AML-193 (cell line): Measurements from ENCODE around the gene ACADM.
"Not testable (repeated sequence)": the region's sequence is repeated elsewhere in the genome, so short reads cannot be mapped to it uniquely, and the experiment has no call there.

Source experiments
- DNase-seq, 2 experiments: peaks; one replicate each; lab custom pipeline; 2025; lab: John Stamatoyannopoulos, UW

Gene ACADM

GRCh38 chr1:75794382-75794781 is 69.9 kb downstream of the ACADM start:
- no peak for DNase-seq

DNA sequence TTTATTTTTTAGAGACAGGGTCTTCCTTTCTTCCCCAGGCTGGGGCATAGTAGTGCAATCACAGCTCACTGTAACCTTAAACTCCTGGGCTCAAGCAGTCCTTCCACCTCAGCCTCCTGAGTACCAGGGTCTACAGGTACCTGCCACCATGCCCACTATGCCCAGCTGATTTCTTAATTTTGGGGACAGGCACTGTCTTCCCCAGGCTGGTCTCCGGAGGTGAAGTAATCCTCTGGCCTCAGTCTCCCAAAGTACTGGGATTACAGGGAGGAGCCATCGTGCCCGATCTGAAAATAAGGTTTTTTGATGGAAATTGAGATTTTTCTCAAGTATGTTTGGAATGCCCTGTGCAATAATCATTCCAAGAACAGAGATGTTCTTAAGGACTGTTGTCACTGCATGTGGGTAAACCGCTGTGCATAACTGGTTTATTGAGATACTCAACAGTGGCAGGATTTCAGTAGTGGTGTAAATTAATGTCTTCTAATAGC is 71.2 kb downstream of the ACADM start:
- no peak for DNase-seq

DNA sequence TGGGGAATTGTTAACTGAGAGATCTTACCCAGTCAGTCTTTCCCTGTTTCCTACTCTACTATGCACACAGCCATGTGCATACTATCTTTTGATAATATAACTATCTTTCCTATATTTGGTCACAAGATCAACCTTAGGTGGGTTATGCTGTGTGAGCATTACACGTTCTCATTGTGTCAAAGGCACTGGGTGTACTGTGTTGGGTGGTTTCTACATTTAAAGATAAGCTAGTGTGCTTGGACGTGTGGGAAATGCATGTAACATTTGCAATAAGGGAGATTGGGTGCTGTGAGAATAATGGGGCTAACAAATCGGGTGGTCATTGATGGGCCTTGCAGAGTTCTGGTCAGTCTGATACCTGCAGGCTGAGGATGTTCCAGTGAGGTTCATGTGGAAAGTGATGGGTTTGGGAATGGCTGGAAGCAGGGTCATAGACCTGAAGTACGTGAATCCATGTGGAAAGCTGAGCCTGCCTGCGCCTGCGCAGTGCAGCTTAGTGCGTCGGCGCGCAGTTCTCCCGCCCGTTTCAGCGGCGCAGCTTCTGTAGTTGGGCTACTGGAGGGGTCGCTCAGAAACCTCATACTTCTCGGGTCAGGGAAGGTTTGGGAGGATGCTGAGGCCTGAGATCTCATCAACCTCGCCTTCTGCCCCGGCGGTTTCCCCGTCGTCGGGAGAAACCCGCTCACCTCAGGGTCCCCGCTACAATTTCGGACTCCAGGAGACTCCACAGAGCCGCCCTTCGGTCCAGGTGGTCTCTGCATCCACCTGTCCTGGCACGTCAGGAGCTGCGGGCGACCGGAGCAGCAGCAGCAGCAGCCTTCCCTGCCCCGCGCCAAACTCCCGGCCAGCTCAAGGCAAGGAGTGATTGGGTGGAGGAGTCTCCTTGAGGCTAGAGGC is 72.1 kb downstream of the ACADM start, which contains the start of gene MSH4:
MSH4 (plus strand) TSS at position 507 of the 897 bp plus-strand sequence; CDS start at position 611, 104 bp downstream.
- no peak for DNase-seq

GRCh38 chr1:75797273-75797588 is 72.7 kb downstream of the ACADM start:
- no peak for DNase-seq

GRCh38 chr1:75797606-75798216 is 73.2 kb downstream of the ACADM start:
- DNase-seq = no peak

GRCh38 chr1:75801480-75801879 is 77.0 kb downstream of the ACADM start:
- not testable (repeated sequence) for DNase-seq

DNA sequence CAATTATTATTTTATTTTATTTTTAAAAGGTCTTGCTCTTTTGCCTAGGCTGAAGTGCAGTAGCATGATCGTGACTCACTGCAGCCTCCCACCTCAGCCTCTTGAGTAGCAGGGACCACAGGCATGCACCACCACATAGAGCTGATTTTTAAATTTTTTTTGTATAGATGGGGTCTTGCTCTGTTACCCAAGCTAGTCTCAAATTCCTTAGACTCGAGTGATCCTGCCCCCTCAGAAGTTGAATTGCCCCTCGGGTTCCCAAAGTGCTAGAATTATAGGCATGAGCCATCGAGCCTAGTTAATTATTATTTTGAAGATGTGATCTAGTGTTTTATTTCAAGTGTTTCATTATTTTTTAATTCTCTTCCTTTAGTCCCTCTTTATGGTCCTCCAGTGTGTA is 84.4 kb downstream of the ACADM start:
- no peak for DNase-seq

DNA sequence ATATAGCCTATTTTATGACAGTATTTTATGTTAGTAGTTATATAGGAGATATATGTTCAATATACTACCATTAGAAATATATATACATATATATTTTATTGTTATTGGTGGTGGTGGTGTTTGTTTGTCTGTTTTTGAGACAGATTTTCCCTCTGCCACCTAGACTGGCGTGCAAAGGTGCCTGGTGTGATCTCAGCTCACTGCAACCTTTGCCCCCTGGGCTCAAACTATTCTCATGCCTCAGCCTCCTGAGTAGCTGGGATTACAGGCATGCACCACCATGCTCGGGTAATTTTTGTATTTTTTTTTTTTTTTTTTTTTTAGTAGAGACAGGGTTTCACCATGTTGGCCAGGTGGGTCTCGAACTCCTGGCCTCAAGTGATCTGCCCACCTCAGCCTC is 85.6 kb downstream of the ACADM start:
- not testable (repeated sequence) for DNase-seq

DNA sequence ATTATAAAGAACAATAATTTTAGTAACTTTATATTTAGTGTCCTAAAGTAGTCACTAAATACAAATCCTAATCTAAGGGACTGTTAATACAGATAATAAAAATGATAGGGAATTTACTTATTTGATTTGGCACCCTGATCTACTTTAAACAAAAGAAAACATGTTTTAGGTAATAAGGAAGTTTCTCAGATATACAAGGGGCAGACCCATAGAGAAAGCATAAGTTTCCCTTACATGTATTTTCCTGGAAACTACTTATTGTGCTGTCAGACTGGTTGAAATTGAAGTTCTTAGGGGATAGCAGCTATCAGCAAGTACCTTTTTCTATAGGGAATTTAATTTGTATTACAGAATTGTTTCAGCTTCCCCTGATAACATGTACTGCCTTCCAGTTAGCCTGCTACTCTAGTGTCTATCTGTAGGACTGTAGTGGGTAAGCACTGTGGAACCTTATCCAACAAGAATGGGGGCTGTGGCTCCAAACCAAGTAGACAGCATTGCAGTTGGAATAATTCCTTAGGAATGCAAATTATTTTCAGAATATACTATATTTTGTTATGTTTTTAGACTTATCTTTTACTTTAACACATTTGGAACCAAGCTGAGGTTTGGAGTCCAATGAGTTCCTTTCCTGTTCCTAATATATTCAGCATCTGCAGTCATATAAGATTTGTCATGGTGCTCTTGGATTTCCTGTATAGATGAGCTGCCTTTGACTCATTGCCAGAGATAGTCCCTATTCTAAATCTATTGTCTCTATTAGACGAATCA is 86.9 kb downstream of the ACADM start:
- no peak for DNase-seq

DNA sequence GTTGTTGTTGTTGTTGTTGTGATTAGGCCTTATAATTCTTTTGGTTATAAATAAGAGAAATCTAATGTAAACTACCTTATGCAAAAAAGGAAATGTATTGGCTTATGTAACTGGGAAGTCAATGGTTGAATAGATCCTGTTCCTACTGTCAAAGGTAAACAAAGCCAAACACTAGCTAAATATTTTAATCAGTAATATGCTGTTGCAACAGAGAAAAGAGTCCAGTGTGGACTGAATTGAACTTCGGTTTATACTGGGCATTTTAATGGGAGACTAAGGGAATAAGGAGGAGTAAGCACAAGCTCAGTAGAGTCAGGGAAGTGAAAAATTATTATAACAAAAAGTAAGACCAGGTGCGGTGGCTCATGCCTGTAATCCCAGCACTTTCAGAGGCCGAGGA is 87.6 kb downstream of the ACADM start:
- DNase-seq = no peak
